Sigmoid colon (tissue), 3 donors: ENCODE data around the gene DDOST.

Source experiments
- POLR2A ChIP-seq, 2 donors: fragments of 450-650 bp; IDR thresholded peaks; one replicate each; pipeline ENCODE4 v1.6.1; 2016; ENCODE audit warnings: antibody characterized with exemption in 2 of 2, mild to moderate bottlenecking in 2 of 2, moderate library complexity in 2 of 2
- TF ChIP-seq, protein P1 (sequence below), 4 experiments: fragments of 450-650 bp in 3 of 4; fragments of 200-600 bp in 1 of 4; IDR thresholded peaks; one replicate each; pipeline ENCODE4 v1.5.1; 2016 to 2019; ENCODE audit warnings: antibody characterized with exemption in 4 of 4, mild to moderate bottlenecking in 3 of 4, moderate library complexity in 2 of 4

DNA sequence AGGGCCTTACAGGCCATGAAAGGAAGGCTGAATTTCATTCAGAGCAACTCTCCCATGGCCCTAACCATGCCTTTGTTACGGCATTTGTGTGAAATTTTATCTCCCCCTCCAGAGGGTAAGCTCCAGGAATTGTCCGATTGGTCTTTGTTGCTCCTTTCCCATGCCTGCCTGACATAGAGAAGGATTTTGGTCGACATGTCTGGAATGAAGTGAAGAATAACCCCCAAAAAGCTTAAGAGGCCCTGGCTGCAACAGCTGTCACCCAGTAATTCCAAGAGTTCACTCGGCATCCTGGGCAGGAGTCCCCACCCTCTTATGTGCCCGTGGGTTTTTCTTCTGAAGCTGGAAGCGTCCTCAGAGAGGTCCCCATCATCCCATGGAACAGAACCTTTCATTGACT, 51.6 kb downstream of the DDOST start:
- TF ChIP-seq, protein P1, sequence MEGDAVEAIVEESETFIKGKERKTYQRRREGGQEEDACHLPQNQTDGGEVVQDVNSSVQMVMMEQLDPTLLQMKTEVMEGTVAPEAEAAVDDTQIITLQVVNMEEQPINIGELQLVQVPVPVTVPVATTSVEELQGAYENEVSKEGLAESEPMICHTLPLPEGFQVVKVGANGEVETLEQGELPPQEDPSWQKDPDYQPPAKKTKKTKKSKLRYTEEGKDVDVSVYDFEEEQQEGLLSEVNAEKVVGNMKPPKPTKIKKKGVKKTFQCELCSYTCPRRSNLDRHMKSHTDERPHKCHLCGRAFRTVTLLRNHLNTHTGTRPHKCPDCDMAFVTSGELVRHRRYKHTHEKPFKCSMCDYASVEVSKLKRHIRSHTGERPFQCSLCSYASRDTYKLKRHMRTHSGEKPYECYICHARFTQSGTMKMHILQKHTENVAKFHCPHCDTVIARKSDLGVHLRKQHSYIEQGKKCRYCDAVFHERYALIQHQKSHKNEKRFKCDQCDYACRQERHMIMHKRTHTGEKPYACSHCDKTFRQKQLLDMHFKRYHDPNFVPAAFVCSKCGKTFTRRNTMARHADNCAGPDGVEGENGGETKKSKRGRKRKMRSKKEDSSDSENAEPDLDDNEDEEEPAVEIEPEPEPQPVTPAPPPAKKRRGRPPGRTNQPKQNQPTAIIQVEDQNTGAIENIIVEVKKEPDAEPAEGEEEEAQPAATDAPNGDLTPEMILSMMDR (IDR thresholded peaks at IDR 0.05): no peak
- TF ChIP-seq POLR2A (IDR thresholded peaks at IDR 0.05): no peak
